GM12878 (cell line): Measurements from ENCODE around the gene SHROOM3. TPM values are rescaled to one million over a fixed set of nuclear protein-coding genes. Genes with fewer than 3 reads are reported as not detected.

Experiments used
- ATAC-seq: fragments of 200-7000 bp; cut with Tn5 transposase; 3 replicates; pipeline ENCODE4 v1.9.1; 2020; ENCODE audit warnings: mild to moderate bottlenecking, moderate library complexity
- BruUV-seq: library from RNA; stranded (reverse); fragments of 400-500 nt; replicated peaks from 2 replicates; lab custom pipeline; 2021; lab: Mats Ljungman, UMichigan
- CTCF ChIA-PET: fragments of 300-600 bp; sonication (Branson Sonifier 250); formaldehyde crosslinking; extraction: SDS; loops from one replicate; lab custom pipeline; 2021; ENCODE audit warnings: inconsistent platforms; lab: Yijun Ruan, JAX
- POLR2A ChIA-PET: fragments of 350-600 bp; formaldehyde crosslinking; extraction: SDS; loops from one replicate; lab custom pipeline; 2021; ENCODE audit warnings: inconsistent platforms; lab: Charles Lee
- RAD21 ChIA-PET: fragments of 300-600 bp; sonication (Branson Sonifier 250); formaldehyde crosslinking; loops from one replicate; lab custom pipeline; 2023; ENCODE audit warnings: antibody characterized with exemption; ENCODE audit not compliant: unreplicated experiment; lab: Charles Lee
- SMC1A ChIA-PET: fragments of 300-600 bp; sonication (Branson Sonifier 250); formaldehyde crosslinking; loops from one replicate; lab custom pipeline; 2023; ENCODE audit not compliant: unreplicated experiment, uncharacterized antibody; lab: Charles Lee
- DNase-seq: peaks from one replicate; pipeline ENCODE4 v3.0.0-alpha.2; 2011; ENCODE audit warnings: low read depth, low spot score
- FAIRE-seq: peaks from 3 replicates; lab custom pipeline; 2011; peaks lifted over from hg19 to GRCh38; lab: Jason Lieb, UNC
- H2AFZ ChIP-seq: 2 replicates; pipeline ENCODE4 v1.6.0; 2011; ENCODE audit warnings: low read depth, low read length, control low read depth; ENCODE audit not compliant: control insufficient read depth
- H3K27ac ChIP-seq: 2 replicates; pipeline ENCODE4 v1.5.1; 2011; ENCODE audit warnings: control low read depth; ENCODE audit not compliant: control insufficient read depth, insufficient read depth
- H3K27me3 ChIP-seq, 2 experiments: replicated peaks in 1 of 2; 2 replicates each; pipeline versions ENCODE4 v1.6.0 to v1.6.1; 2011; ENCODE audit warnings: low read length in 1 of 2; ENCODE audit not compliant: control insufficient read depth in 2 of 2, insufficient read depth in 2 of 2
- H3K36me3 ChIP-seq, 2 experiments: 2 replicates each; pipeline ENCODE4 v1.5.1; 2011; ENCODE audit warnings: low read length in 1 of 2; ENCODE audit not compliant: control insufficient read depth in 2 of 2, insufficient read depth in 2 of 2
- H3K4me1 ChIP-seq: 2 replicates; pipeline ENCODE4 v1.6.1; 2011; ENCODE audit warnings: mild to moderate bottlenecking, low read length, moderate library complexity, mixed read lengths; ENCODE audit not compliant: control insufficient read depth, insufficient read depth
- H3K4me2 ChIP-seq: 2 replicates; pipeline ENCODE4 v1.6.0; 2011; ENCODE audit warnings: control low read depth; ENCODE audit not compliant: control insufficient read depth, insufficient read depth
- H3K4me3 ChIP-seq: fragments of 200-600 bp; sonication (generic); 2 replicates; pipeline ENCODE4 v1.5.1; 2016
- H3K79me2 ChIP-seq: 2 replicates; pipeline ENCODE4 v1.6.0; 2011; ENCODE audit warnings: low read length; ENCODE audit not compliant: control insufficient read depth, insufficient read depth
- H3K9ac ChIP-seq: 2 replicates; pipeline ENCODE4 v1.8.0; 2011; ENCODE audit warnings: low read length, control low read depth, mixed read lengths; ENCODE audit not compliant: control insufficient read depth, insufficient read depth
- H3K9me3 ChIP-seq: replicated peaks from 3 replicates; pipeline ENCODE4 v1.5.1; 2011; ENCODE audit warnings: mild to moderate bottlenecking, low read length; ENCODE audit not compliant: control insufficient read depth, insufficient read depth
- H4K20me1 ChIP-seq: 2 replicates; pipeline ENCODE4 v1.6.0; 2011; ENCODE audit not compliant: control insufficient read depth, insufficient read depth
- FOXK2 ChIP-seq: fragments of 450-650 bp; IDR thresholded peaks from 2 replicates; pipeline ENCODE4 v1.6.1; 2017; ENCODE audit warnings: mild to moderate bottlenecking, moderate library complexity
- NBN ChIP-seq: fragments of 450-650 bp; IDR thresholded peaks from 2 replicates; pipeline ENCODE4 v1.6.1; 2016
- NR2C1 ChIP-seq: fragments of 450-650 bp; IDR thresholded peaks from 2 replicates; pipeline ENCODE4 v1.6.1; 2017; ENCODE audit warnings: antibody characterized with exemption, mild to moderate bottlenecking, moderate library complexity
- PAX8 ChIP-seq: fragments of 450-650 bp; IDR thresholded peaks from 2 replicates; pipeline ENCODE4 v1.6.1; 2017; ENCODE audit warnings: mild to moderate bottlenecking, moderate library complexity
- RBBP5 ChIP-seq: fragments of 200-600 bp; sonication (generic); conservative IDR thresholded peaks from 2 replicates; pipeline ENCODE4 v1.6.1; 2016
- SIX5 ChIP-seq: IDR thresholded peaks from 2 replicates; pipeline ENCODE4 v1.6.1; 2011; ENCODE audit warnings: mild to moderate bottlenecking, low read depth, low read length, moderate library complexity; ENCODE audit not compliant: severe bottlenecking
- WGBS: methylation state at CpG from one replicate; pipeline ENCODE4 v1.1.6; 2016; ENCODE audit warnings: low lambda C conversion rate; ENCODE audit not compliant: insufficient replicate concordance, insufficient coverage; ENCODE audit errors: missing lambda C conversion rate; 5-methylcytosine and 5-hydroxymethylcytosine counted together
- in situ Hi-C: fragments of 300-500 bp; cut with MboI; formaldehyde crosslinking; loops from 9 replicates; pipeline ENCODE4 v1.14.3; 2018; ENCODE audit warnings: mixed read lengths
- intact Hi-C: fragments of 100-400 bp; cut with micrococcal nuclease; formaldehyde crosslinking; loops from one replicate; pipeline ENCODE4 v1.14.2; 2022; ENCODE audit not compliant: unreplicated experiment
- polyA plus RNA-seq, 11 experiments: library from polyadenylated mRNA; depleted of rRNA in 4 of 11; unstranded in 6 of 11; stranded (reverse) in 5 of 11; fragments of >200 nt; fragmentation: Nextera tagmentation in 4 of 11; fragmentation: Illumina TruSeq in 1 of 11; extraction: Ambion mirVana in 4 of 11; extraction: Trizol in 1 of 11; gene quantifications; 1 replicate in 1 of 11; 2 replicates in 10 of 11; pipeline versions ENCODE4 v1.2.1 to v1.2.3, GENCODE V29; 2011 to 2016; ENCODE audit warnings: inconsistent platforms in 2 of 11, missing spikeins in 2 of 11, low read depth in 1 of 11
- total RNA-seq, 4 experiments: library from RNA; depleted of rRNA in 3 of 4; stranded (reverse); fragments of >200 nt in 3 of 4; fragmentation: Illumina TruSeq in 1 of 4; extraction: Trizol in 1 of 4; gene quantifications; 2 replicates each; pipeline versions ENCODE4 v1.2.1 to v1.2.3, GENCODE V29; 2013 to 2021
- TF ChIP-seq, protein P1 (sequence below): fragments of 450-650 bp; IDR thresholded peaks from 2 replicates; pipeline ENCODE4 v1.6.1; 2018; ENCODE audit warnings: mild to moderate bottlenecking, low read depth, moderate library complexity; ENCODE audit not compliant: partially characterized antibody
- TF ChIP-seq, protein P2 (sequence below): fragments of 450-650 bp; conservative IDR thresholded peaks from 2 replicates; pipeline ENCODE4 v1.6.1; 2017; ENCODE audit warnings: mild to moderate bottlenecking, moderate library complexity

Gene SHROOM3
- total and polyA plus RNA-seq, 10 of the 15 experiments (the other 5 are each of a cell fraction or from before 2014, with no cell fraction given) = under 0.01 to 0.29 (median 0.08) TPM; not detected in 1

DNA sequence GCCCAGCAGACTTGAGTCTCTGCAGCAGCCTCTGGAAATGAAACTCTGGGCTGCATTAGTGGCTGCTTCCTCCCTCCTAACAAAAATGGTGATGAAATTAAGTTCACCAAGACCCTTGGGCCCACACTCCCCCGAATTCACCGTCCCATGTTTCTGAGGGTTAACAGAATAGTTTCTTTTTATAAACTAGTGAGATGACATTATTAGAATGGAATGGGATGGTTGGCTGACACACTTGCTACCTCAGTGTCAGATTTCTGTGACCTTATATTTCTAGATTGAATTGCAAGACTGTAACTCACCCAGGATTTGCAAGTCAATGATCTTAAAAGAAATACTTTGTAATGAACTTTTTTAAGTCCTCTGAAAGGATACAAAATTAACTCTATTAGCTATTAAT, 127.1 kb downstream of the SHROOM3 start:
- no TSS peak for BruUV-seq
- in situ Hi-C loops = no loop called here
- no peak for ATAC-seq
- no peaks in the 10 kb centered on the region for H4K20me1 ChIP-seq
- H3K36me3 ChIP-seq = no peaks in the 10 kb centered on the region
- peaks cover 2 to 14% of the 10 kb centered on the region in 2 experiments; a peak in 2 of 4 replicates for H3K27me3 ChIP-seq
- ChIA-PET CTCF (no interaction called here), POLR2A (no interaction called here), SMC1A (no interaction called here), RAD21 (no interaction called here)
- 0% methylated on average over 2 of the region's 2 CpGs for WGBS
- H3K27ac ChIP-seq = no peak overlapping the region
- no peaks in the 10 kb centered on the region for H3K9me3 ChIP-seq
- H3K4me1 ChIP-seq = no peaks in the 10 kb centered on the region
- intact Hi-C loops = no loop called here
- no peak for TF ChIP-seq SIX5
- no peak for TF ChIP-seq RBBP5
- no peak for TF ChIP-seq NBN
- TF ChIP-seq FOXK2 = no peak
- TF ChIP-seq NR2C1 = no peak
- DNase-seq = no peak
- H3K79me2 ChIP-seq = no peaks in the 10 kb centered on the region
- no peak overlapping the region for H3K4me2 ChIP-seq
- no peak overlapping the region for H3K9ac ChIP-seq
- FAIRE-seq = no peak
- no peak overlapping the region for H2AFZ ChIP-seq
- H3K4me3 ChIP-seq = no peak overlapping the region

DNA sequence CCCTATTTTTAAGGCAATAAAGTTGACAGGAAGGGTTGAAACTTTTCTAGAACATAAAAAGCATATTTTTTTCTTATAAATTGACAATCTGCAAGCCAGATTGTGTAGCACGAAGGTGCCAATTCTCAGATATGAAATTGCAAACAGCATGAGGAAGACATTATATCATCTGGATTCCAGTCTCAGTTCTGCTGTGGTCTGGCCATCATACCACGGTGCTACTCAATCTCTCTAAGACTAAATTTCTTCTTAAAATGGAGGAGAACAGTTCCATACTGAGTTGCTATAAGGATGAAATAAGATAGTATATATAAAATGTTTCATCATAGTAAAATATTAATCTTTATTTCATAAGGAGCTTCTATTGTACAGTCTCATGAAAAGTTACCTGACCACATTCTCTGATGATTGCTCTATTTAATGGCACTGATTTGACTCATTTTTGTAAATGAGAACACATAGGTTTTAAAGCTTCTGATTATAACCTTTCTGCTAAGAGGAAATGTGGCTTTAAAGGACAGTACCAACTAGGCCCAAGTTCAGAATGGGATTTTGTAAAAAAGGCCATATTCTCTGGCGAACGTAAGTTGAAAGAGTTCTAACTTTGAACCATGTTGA, 127.9 kb downstream of the SHROOM3 start:
- FAIRE-seq = no peak
- H2AFZ ChIP-seq = no peak overlapping the region
- no TSS peak for BruUV-seq
- no peak overlapping the region for H3K27ac ChIP-seq
- ChIA-PET SMC1A (interaction anchor here (0.7 kb wide), 1 partner anchor 22 kb away, joined by 3 read pairs; no protein-coding TSS in a partner anchor), RAD21 (interaction anchor here (1.2 kb wide), 1 partner anchor 170 kb away, joined by 3 read pairs; no protein-coding TSS in a partner anchor), POLR2A (no interaction called here), CTCF (interaction anchor here (0.6 kb wide), 2 partner anchors 296 to 378 kb away, joined by 3 read pairs; no protein-coding TSS in a partner anchor)
- in situ Hi-C loops (no loop called here), intact Hi-C loops (no loop called here)
- H4K20me1 ChIP-seq = no peaks in the 10 kb centered on the region
- TF ChIP-seq, protein P1, sequence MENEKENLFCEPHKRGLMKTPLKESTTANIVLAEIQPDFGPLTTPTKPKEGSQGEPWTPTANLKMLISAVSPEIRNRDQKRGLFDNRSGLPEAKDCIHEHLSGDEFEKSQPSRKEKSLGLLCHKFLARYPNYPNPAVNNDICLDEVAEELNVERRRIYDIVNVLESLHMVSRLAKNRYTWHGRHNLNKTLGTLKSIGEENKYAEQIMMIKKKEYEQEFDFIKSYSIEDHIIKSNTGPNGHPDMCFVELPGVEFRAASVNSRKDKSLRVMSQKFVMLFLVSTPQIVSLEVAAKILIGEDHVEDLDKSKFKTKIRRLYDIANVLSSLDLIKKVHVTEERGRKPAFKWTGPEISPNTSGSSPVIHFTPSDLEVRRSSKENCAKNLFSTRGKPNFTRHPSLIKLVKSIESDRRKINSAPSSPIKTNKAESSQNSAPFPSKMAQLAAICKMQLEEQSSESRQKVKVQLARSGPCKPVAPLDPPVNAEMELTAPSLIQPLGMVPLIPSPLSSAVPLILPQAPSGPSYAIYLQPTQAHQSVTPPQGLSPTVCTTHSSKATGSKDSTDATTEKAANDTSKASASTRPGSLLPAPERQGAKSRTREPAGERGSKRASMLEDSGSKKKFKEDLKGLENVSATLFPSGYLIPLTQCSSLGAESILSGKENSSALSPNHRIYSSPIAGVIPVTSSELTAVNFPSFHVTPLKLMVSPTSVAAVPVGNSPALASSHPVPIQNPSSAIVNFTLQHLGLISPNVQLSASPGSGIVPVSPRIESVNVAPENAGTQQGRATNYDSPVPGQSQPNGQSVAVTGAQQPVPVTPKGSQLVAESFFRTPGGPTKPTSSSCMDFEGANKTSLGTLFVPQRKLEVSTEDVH = no peak
- no peak for TF ChIP-seq PAX8
- TF ChIP-seq NBN = no peak
- TF ChIP-seq, protein P2, sequence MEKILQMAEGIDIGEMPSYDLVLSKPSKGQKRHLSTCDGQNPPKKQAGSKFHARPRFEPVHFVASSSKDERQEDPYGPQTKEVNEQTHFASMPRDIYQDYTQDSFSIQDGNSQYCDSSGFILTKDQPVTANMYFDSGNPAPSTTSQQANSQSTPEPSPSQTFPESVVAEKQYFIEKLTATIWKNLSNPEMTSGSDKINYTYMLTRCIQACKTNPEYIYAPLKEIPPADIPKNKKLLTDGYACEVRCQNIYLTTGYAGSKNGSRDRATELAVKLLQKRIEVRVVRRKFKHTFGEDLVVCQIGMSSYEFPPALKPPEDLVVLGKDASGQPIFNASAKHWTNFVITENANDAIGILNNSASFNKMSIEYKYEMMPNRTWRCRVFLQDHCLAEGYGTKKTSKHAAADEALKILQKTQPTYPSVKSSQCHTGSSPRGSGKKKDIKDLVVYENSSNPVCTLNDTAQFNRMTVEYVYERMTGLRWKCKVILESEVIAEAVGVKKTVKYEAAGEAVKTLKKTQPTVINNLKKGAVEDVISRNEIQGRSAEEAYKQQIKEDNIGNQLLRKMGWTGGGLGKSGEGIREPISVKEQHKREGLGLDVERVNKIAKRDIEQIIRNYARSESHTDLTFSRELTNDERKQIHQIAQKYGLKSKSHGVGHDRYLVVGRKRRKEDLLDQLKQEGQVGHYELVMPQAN = no peak
- 61% methylated on average over 4 of the region's 4 CpGs for WGBS
- H3K9me3 ChIP-seq = no peaks in the 10 kb centered on the region
- H3K9ac ChIP-seq = no peak overlapping the region
- H3K27me3 ChIP-seq = peaks cover 2 to 14% of the 10 kb centered on the region in 2 experiments; a peak in 2 of 4 replicates
- no peaks in the 10 kb centered on the region for H3K79me2 ChIP-seq
- H3K4me3 ChIP-seq = no peak overlapping the region
- no peak for ATAC-seq
- no peak overlapping the region for H3K4me2 ChIP-seq
- H3K36me3 ChIP-seq = no peaks in the 10 kb centered on the region
- H3K4me1 ChIP-seq = no peaks in the 10 kb centered on the region
- no peak for DNase-seq
